Keratinocyte (primary cell): ENCODE data around the gene GAGE10.

Experiments used
- CTCF ChIP-seq, 3 experiments: IDR thresholded peaks in 1 of 3; conservative IDR thresholded peaks in 1 of 3; optimal IDR thresholded peaks in 1 of 3; 2 replicates in 2 of 3; 3 replicates in 1 of 3; pipeline versions ENCODE3 to v1.5.1; 2011; ENCODE audit warnings: low read length in 3 of 3, mild to moderate bottlenecking in 3 of 3, moderate library complexity in 2 of 3, control low read depth in 1 of 3, inconsistent platforms in 1 of 3; ENCODE audit not compliant: insufficient read depth in 2 of 3; ENCODE audit errors: extremely low read depth in 1 of 3
- EZH2 ChIP-seq: IDR thresholded peaks from one replicate; pipeline ENCODE4 v1.6.1; 2012; ENCODE audit warnings: inconsistent platforms, mild to moderate bottlenecking, low read length, moderate library complexity

GRCh38 chrX:49264460-49264859 is 39.0 kb upstream of the GAGE10 start, which contains the start of gene FOXP3:
- no peak for TF ChIP-seq CTCF (optimal IDR thresholded peaks at IDR 0.05 in 1 of 3, IDR thresholded peaks at IDR 0.05 in 1 of 3, conservative IDR thresholded peaks at IDR 0.05 in 1 of 3; ENCODE audit: extremely low read depth in 1 of 3, insufficient read depth in 2 of 3, low read length in 3 of 3)
- TF ChIP-seq EZH2 = no peak
